Measurements from ENCODE around the gene TMEM248.
"Not testable (repeated sequence)": the region's sequence is repeated elsewhere in the genome, so short reads cannot be mapped to it uniquely, and the experiment has no call there.

TMEM248 gene

GRCh38 chr7:66979013-66979412 is 58.0 kb downstream of the TMEM248 start:
- not testable (repeated sequence) for H3K4ac ChIP-seq (ENCODE audit: low read length)

DNA sequence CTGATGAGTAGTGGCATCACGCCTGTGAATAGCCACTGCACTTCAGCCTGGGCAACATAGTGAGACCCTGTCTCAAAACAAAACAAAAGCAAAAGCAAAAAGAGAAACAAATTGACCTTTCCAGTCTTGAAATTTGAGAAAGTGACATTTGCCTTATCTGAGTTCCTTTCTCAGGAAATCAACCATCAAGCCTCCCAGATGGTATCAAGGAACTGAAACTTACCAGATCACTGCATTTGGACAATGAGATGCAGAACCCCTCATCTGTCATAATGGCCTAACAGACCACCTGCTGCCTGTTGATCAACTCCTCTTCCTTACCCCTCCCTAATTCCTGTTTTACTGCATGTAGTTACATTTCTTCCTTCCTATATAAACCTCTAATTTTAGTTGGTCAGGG is 59.3 kb downstream of the TMEM248 start:
- DNase-seq (ENCODE audit: low spot score); H3K23ac ChIP-seq (ENCODE audit: low read depth, low read length, poor library complexity); H4K8ac ChIP-seq (ENCODE audit: low read depth, low read length); H3K79me1 ChIP-seq (ENCODE audit: low read depth, low read length); H2BK15ac ChIP-seq (ENCODE audit: low read length); H3K9ac ChIP-seq (ENCODE audit: low read depth, low read length, poor library complexity); H3K4me1 ChIP-seq (ENCODE audit: control insufficient read depth in 2 of 2, insufficient read depth in 1 of 2, low read depth in 1 of 2, low read length in 2 of 2); H3K36me3 ChIP-seq (replicated peaks in 1 of 2; ENCODE audit: control insufficient read depth in 2 of 2, insufficient read depth in 2 of 2, low read length in 2 of 2); H3K18ac ChIP-seq (ENCODE audit: low read length); H3K27ac ChIP-seq (replicated peaks; ENCODE audit: low read length); H2BK5ac ChIP-seq (ENCODE audit: low read length); H2AK5ac ChIP-seq (ENCODE audit: low read depth, low read length); H3K4me2 ChIP-seq (ENCODE audit: insufficient read depth, low read length, poor library complexity, severe bottlenecking); H3K9me3 ChIP-seq (replicated peaks in 1 of 2; ENCODE audit: control insufficient read depth in 2 of 2, insufficient read depth in 1 of 2, low read depth in 1 of 2, low read length in 2 of 2); H2BK120ac ChIP-seq (ENCODE audit: low read depth, low read length); H3K4ac ChIP-seq (ENCODE audit: low read length); H3K27me3 ChIP-seq (ENCODE audit: control insufficient read depth in 3 of 3, insufficient read depth in 3 of 3, low read depth in 1 of 3, low read length in 3 of 3); H2AFZ ChIP-seq (ENCODE audit: low read length); H3K14ac ChIP-seq (ENCODE audit: low read length); H3K4me3 ChIP-seq (ENCODE audit: low read length in 2 of 2); H4K91ac ChIP-seq (ENCODE audit: low read depth, low read length, poor library complexity); H2BK12ac ChIP-seq (ENCODE audit: low read length): not testable (repeated sequence)
- no CpG with 5 or more reads among the region's 1 CpG for WGBS, 2 donors (ENCODE audit: extremely low coverage in 2 of 2, insufficient read length in 2 of 2, insufficient replicate concordance in 1 of 2)

More at GRCh38 chr7:66979013-66979412, 58.0 kb downstream of the TMEM248 start:
- not testable (repeated sequence) for H3K18ac ChIP-seq (ENCODE audit: low read length); H3K27ac ChIP-seq (replicated peaks; ENCODE audit: low read length); H2BK120ac ChIP-seq (ENCODE audit: low read depth, low read length); H4K8ac ChIP-seq (ENCODE audit: low read depth, low read length); H3K27me3 ChIP-seq (ENCODE audit: control insufficient read depth in 3 of 3, insufficient read depth in 3 of 3, low read depth in 1 of 3, low read length in 3 of 3); H2BK12ac ChIP-seq (ENCODE audit: low read length); H3K4me3 ChIP-seq (ENCODE audit: low read length in 2 of 2); H2BK5ac ChIP-seq (ENCODE audit: low read length); H3K4me1 ChIP-seq (ENCODE audit: control insufficient read depth in 2 of 2, insufficient read depth in 1 of 2, low read depth in 1 of 2, low read length in 2 of 2); DNase-seq (ENCODE audit: low spot score); H2AK5ac ChIP-seq (ENCODE audit: low read depth, low read length); H3K14ac ChIP-seq (ENCODE audit: low read length); H3K9me3 ChIP-seq (replicated peaks in 1 of 2; ENCODE audit: control insufficient read depth in 2 of 2, insufficient read depth in 1 of 2, low read depth in 1 of 2, low read length in 2 of 2); H3K9ac ChIP-seq (ENCODE audit: low read depth, low read length, poor library complexity); H4K91ac ChIP-seq (ENCODE audit: low read depth, low read length, poor library complexity); H3K4me2 ChIP-seq (ENCODE audit: insufficient read depth, low read length, poor library complexity, severe bottlenecking); H2BK15ac ChIP-seq (ENCODE audit: low read length); H2AFZ ChIP-seq (ENCODE audit: low read length); H3K36me3 ChIP-seq (replicated peaks in 1 of 2; ENCODE audit: control insufficient read depth in 2 of 2, insufficient read depth in 2 of 2, low read length in 2 of 2); H3K23ac ChIP-seq (ENCODE audit: low read depth, low read length, poor library complexity); H3K79me1 ChIP-seq (ENCODE audit: low read depth, low read length)
- WGBS, 2 donors (ENCODE audit: extremely low coverage in 2 of 2, insufficient read length in 2 of 2, insufficient replicate concordance in 1 of 2) = no CpG with 5 or more reads among the region's 2 CpGs

DNA sequence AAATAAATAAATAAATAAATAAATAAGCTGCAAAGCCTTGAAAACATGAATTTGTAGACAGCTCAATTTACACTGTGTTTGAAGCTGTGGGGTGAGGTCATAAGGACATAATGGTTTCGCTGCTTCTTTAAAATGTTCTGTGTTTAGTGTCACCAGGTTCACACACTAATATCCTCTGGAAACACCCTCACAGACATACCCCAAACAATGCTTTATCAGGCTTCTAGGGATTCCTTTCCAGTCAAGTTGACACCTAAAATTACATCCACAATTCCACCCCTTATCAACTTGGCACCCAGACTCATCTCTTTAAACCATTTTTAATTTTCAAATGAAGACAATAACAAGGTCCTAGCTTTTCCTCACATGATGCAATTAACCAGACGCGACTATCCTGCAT is 68.5 kb downstream of the TMEM248 start:
- not testable (repeated sequence) for H2AFZ ChIP-seq (ENCODE audit: low read length); H3K27me3 ChIP-seq (ENCODE audit: control insufficient read depth in 3 of 3, insufficient read depth in 3 of 3, low read depth in 1 of 3, low read length in 3 of 3); H4K8ac ChIP-seq (ENCODE audit: low read depth, low read length); DNase-seq (ENCODE audit: low spot score); H3K27ac ChIP-seq (replicated peaks; ENCODE audit: low read length); H3K9me3 ChIP-seq (replicated peaks in 1 of 2; ENCODE audit: control insufficient read depth in 2 of 2, insufficient read depth in 1 of 2, low read depth in 1 of 2, low read length in 2 of 2); H3K4me1 ChIP-seq (ENCODE audit: control insufficient read depth in 2 of 2, insufficient read depth in 1 of 2, low read depth in 1 of 2, low read length in 2 of 2); H3K14ac ChIP-seq (ENCODE audit: low read length); H4K91ac ChIP-seq (ENCODE audit: low read depth, low read length, poor library complexity); H3K23ac ChIP-seq (ENCODE audit: low read depth, low read length, poor library complexity); H2BK12ac ChIP-seq (ENCODE audit: low read length); H2BK5ac ChIP-seq (ENCODE audit: low read length); H3K4ac ChIP-seq (ENCODE audit: low read length); H3K9ac ChIP-seq (ENCODE audit: low read depth, low read length, poor library complexity); H2AK5ac ChIP-seq (ENCODE audit: low read depth, low read length); H3K79me1 ChIP-seq (ENCODE audit: low read depth, low read length); H3K18ac ChIP-seq (ENCODE audit: low read length); H3K4me2 ChIP-seq (ENCODE audit: insufficient read depth, low read length, poor library complexity, severe bottlenecking); H2BK15ac ChIP-seq (ENCODE audit: low read length); H3K4me3 ChIP-seq (ENCODE audit: low read length in 2 of 2); H2BK120ac ChIP-seq (ENCODE audit: low read depth, low read length)
- peaks cover 6 to 50% of the 10 kb centered on the region in 2 donors for H3K36me3 ChIP-seq (replicated peaks in 1 of 2; ENCODE audit: control insufficient read depth in 2 of 2, insufficient read depth in 2 of 2, low read length in 2 of 2)
- WGBS, 2 donors (ENCODE audit: extremely low coverage in 2 of 2, insufficient read length in 2 of 2, insufficient replicate concordance in 1 of 2) = no CpG with 5 or more reads among the region's 3 CpGs

DNA sequence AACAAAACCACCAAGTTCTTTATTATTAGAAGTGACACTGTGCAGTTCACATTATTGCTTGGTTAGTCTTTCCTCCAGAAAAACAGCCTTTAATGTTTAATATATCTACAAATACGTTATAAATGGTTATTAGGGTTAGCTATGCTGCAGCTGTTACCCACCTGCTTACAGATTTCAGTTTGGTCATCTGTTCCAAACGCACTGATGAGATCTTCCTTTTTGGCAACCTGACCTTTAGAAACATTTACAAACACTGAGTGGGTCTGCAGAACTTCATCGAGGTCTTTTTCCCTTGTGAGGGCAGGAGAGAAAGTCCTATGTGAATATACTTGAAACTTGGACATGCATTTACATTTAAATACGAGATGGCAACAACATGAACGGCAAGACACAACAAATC is 73.0 kb downstream of the TMEM248 start:
- H2BK15ac ChIP-seq (ENCODE audit: low read length); DNase-seq (ENCODE audit: low spot score); H3K79me1 ChIP-seq (ENCODE audit: low read depth, low read length); H3K9me3 ChIP-seq (replicated peaks in 1 of 2; ENCODE audit: control insufficient read depth in 2 of 2, insufficient read depth in 1 of 2, low read depth in 1 of 2, low read length in 2 of 2); H2BK5ac ChIP-seq (ENCODE audit: low read length); H3K4me1 ChIP-seq (ENCODE audit: control insufficient read depth in 2 of 2, insufficient read depth in 1 of 2, low read depth in 1 of 2, low read length in 2 of 2); H2AFZ ChIP-seq (ENCODE audit: low read length); H4K91ac ChIP-seq (ENCODE audit: low read depth, low read length, poor library complexity); H3K27ac ChIP-seq (replicated peaks; ENCODE audit: low read length); H3K14ac ChIP-seq (ENCODE audit: low read length); H3K27me3 ChIP-seq (ENCODE audit: control insufficient read depth in 3 of 3, insufficient read depth in 3 of 3, low read depth in 1 of 3, low read length in 3 of 3); H3K18ac ChIP-seq (ENCODE audit: low read length); H2AK5ac ChIP-seq (ENCODE audit: low read depth, low read length); H2BK12ac ChIP-seq (ENCODE audit: low read length); H2BK120ac ChIP-seq (ENCODE audit: low read depth, low read length); H3K23ac ChIP-seq (ENCODE audit: low read depth, low read length, poor library complexity); H4K8ac ChIP-seq (ENCODE audit: low read depth, low read length); H3K4ac ChIP-seq (ENCODE audit: low read length); H3K9ac ChIP-seq (ENCODE audit: low read depth, low read length, poor library complexity): not testable (repeated sequence)
- H3K36me3 ChIP-seq (replicated peaks in 1 of 2; ENCODE audit: control insufficient read depth in 2 of 2, insufficient read depth in 2 of 2, low read length in 2 of 2) = peaks cover 3 to 42% of the 10 kb centered on the region in 2 donors
- no CpG with 5 or more reads among the region's 5 CpGs for WGBS, 2 donors (ENCODE audit: extremely low coverage in 2 of 2, insufficient read length in 2 of 2, insufficient replicate concordance in 1 of 2)
- peak overlapping the region in 1 of 2 donors; percentile 59 for H3K4me3 ChIP-seq (ENCODE audit: low read length in 2 of 2)
- peak overlapping the region; percentile 18 for H3K4me2 ChIP-seq (ENCODE audit: insufficient read depth, low read length, poor library complexity, severe bottlenecking)

Data from neuronal stem cell (in vitro differentiated cells).